ACC112 (cell line): ENCODE results near the gene LRRC8B.

ENCODE experiments used
- H2AFZ ChIP-seq: fragments of 200-600 bp; sonication (generic); one replicate; pipeline ENCODE4 v1.6.0; 2017; ENCODE audit warnings: antibody characterized with exemption, low read length; ENCODE audit not compliant: unreplicated experiment
- H3K27ac ChIP-seq: fragments of 200-600 bp; sonication (generic); 2 replicates; pipeline ENCODE4 v1.5.1; 2014; ENCODE audit warnings: low read depth, mild to moderate bottlenecking, antibody characterized with exemption, low read length, moderate library complexity
- H3K27me3 ChIP-seq: fragments of 200-600 bp; sonication (generic); 2 replicates; pipeline ENCODE4 v1.6.1; 2014; ENCODE audit warnings: mild to moderate bottlenecking, antibody characterized with exemption, low read length, moderate library complexity, mixed read lengths; ENCODE audit not compliant: insufficient read depth
- H3K36me3 ChIP-seq: fragments of 200-600 bp; sonication (generic); 2 replicates; pipeline ENCODE4 v1.6.1; 2016; ENCODE audit warnings: mild to moderate bottlenecking, antibody characterized with exemption, low read length, moderate library complexity, mixed read lengths; ENCODE audit not compliant: insufficient read depth
- H3K4me1 ChIP-seq: fragments of 200-600 bp; sonication (generic); one replicate; pipeline ENCODE4 v1.6.1; 2016; ENCODE audit warnings: low read length, mixed read lengths; ENCODE audit not compliant: insufficient read depth, unreplicated experiment, control insufficient read depth
- H3K4me3 ChIP-seq: fragments of 200-600 bp; sonication (generic); 2 replicates; pipeline ENCODE4 v1.5.1; 2014; ENCODE audit warnings: mild to moderate bottlenecking, low read depth, low read length
- H3K79me2 ChIP-seq: fragments of 200-600 bp; sonication (generic); one replicate; pipeline ENCODE4 v1.6.0; 2016; ENCODE audit warnings: low read length; ENCODE audit not compliant: control insufficient read depth, unreplicated experiment, insufficient read depth

The LRRC8B gene

GRCh38 chr1:89525169-89525855 lies 683 bp downstream of the LRRC8B start:
- H3K4me3 ChIP-seq: peak overlapping the region; percentile 85
- H3K27me3 ChIP-seq: no peaks in the 10 kb centered on the region
- H3K36me3 ChIP-seq: no peaks in the 10 kb centered on the region
- H3K27ac ChIP-seq: no peak overlapping the region
- no peaks in the 10 kb centered on the region for H3K79me2 ChIP-seq
- H2AFZ ChIP-seq: peak overlapping the region; percentile 53
- peaks cover 21% of the 10 kb centered on the region for H3K4me1 ChIP-seq

GRCh38 chr1:89527256-89527655 lies 2.6 kb downstream of the LRRC8B start:
- no peaks in the 10 kb centered on the region for H3K27me3 ChIP-seq
- no peak overlapping the region for H2AFZ ChIP-seq
- H3K36me3 ChIP-seq: no peaks in the 10 kb centered on the region
- H3K4me1 ChIP-seq: peaks cover 21% of the 10 kb centered on the region
- no peak overlapping the region for H3K27ac ChIP-seq
- H3K79me2 ChIP-seq: no peaks in the 10 kb centered on the region
- H3K4me3 ChIP-seq: no peak overlapping the region

- no peaks in the 10 kb centered on the region for H3K27me3 ChIP-seq
- H3K27ac ChIP-seq: no peak overlapping the region
- H2AFZ ChIP-seq: no peak overlapping the region
- H3K4me3 ChIP-seq: no peak overlapping the region
- H3K4me1 ChIP-seq: peaks cover 21% of the 10 kb centered on the region
- no peaks in the 10 kb centered on the region for H3K36me3 ChIP-seq
- H3K79me2 ChIP-seq: no peaks in the 10 kb centered on the region
These were observed 3.2 kb downstream of the LRRC8B start for GRCh38 chr1:89527750-89528381.

GRCh38 chr1:89528382-89528780 lies 3.8 kb downstream of the LRRC8B start:
- H3K27me3 ChIP-seq: no peaks in the 10 kb centered on the region
- H3K4me3 ChIP-seq: no peak overlapping the region
- peaks cover 18% of the 10 kb centered on the region for H3K4me1 ChIP-seq
- no peaks in the 10 kb centered on the region for H3K79me2 ChIP-seq
- H3K27ac ChIP-seq: no peak overlapping the region
- H2AFZ ChIP-seq: no peak overlapping the region
- no peaks in the 10 kb centered on the region for H3K36me3 ChIP-seq

GRCh38 chr1:89529196-89529595 lies 4.6 kb downstream of the LRRC8B start:
- Histone ChIP-seq H3K36me3 (no peaks in the 10 kb centered on the region), H3K27ac (no peak overlapping the region), H3K27me3 (no peaks in the 10 kb centered on the region), H3K4me3 (no peak overlapping the region), H3K4me1 (peaks cover 13% of the 10 kb centered on the region), H2AFZ (no peak overlapping the region), H3K79me2 (no peaks in the 10 kb centered on the region)

GRCh38 chr1:89530444-89531089 lies 5.9 kb downstream of the LRRC8B start:
- H2AFZ ChIP-seq: no peak overlapping the region
- no peaks in the 10 kb centered on the region for H3K36me3 ChIP-seq
- no peak overlapping the region for H3K27ac ChIP-seq
- H3K4me3 ChIP-seq: no peak overlapping the region
- no peaks in the 10 kb centered on the region for H3K79me2 ChIP-seq
- H3K4me1 ChIP-seq: peaks cover 11% of the 10 kb centered on the region
- no peaks in the 10 kb centered on the region for H3K27me3 ChIP-seq

GRCh38 chr1:89531480-89532139 lies 7.0 kb downstream of the LRRC8B start:
- H2AFZ ChIP-seq: no peak overlapping the region
- no peaks in the 10 kb centered on the region for H3K36me3 ChIP-seq
- no peak overlapping the region for H3K27ac ChIP-seq
- no peaks in the 10 kb centered on the region for H3K79me2 ChIP-seq
- peaks cover 8% of the 10 kb centered on the region for H3K4me1 ChIP-seq
- no peaks in the 10 kb centered on the region for H3K27me3 ChIP-seq
- no peak overlapping the region for H3K4me3 ChIP-seq

GRCh38 chr1:89532228-89532627 lies 7.6 kb downstream of the LRRC8B start:
- Histone ChIP-seq H2AFZ (no peak overlapping the region), H3K4me1 (peaks cover 6% of the 10 kb centered on the region), H3K4me3 (no peak overlapping the region), H3K27ac (no peak overlapping the region), H3K36me3 (no peaks in the 10 kb centered on the region), H3K79me2 (no peaks in the 10 kb centered on the region), H3K27me3 (no peaks in the 10 kb centered on the region)

- no peaks in the 10 kb centered on the region for H3K79me2 ChIP-seq
- no peak overlapping the region for H3K4me3 ChIP-seq
- no peaks in the 10 kb centered on the region for H3K36me3 ChIP-seq
These were observed 8.2 kb downstream of the LRRC8B start for GRCh38 chr1:89532866-89533265.

GRCh38 chr1:89535537-89535936 lies 10.9 kb downstream of the LRRC8B start:
- Histone ChIP-seq H3K27me3 (no peaks in the 10 kb centered on the region), H2AFZ (no peak overlapping the region), H3K4me3 (no peak overlapping the region), H3K36me3 (no peaks in the 10 kb centered on the region), H3K79me2 (no peaks in the 10 kb centered on the region), H3K4me1 (peaks cover 4% of the 10 kb centered on the region), H3K27ac (no peak overlapping the region)

More at GRCh38 chr1:89532866-89533265, 8.2 kb downstream of the LRRC8B start:
- peaks cover under 1% of the 10 kb centered on the region for H3K4me1 ChIP-seq
- H3K27ac ChIP-seq: no peak overlapping the region
- H2AFZ ChIP-seq: no peak overlapping the region
- no peaks in the 10 kb centered on the region for H3K27me3 ChIP-seq
